NCI-H2196 treated with DMSO at 0.1 percent for 48 hours (cell line): ENCODE results near the gene NOS3.

Experiments used
- DNase-seq: peaks from one replicate; lab custom pipeline; 2025; ENCODE audit not compliant: unreplicated experiment; lab: John Stamatoyannopoulos, UW

Gene NOS3

GRCh38 chr7:151056666-151057505, 66.1 kb downstream of the NOS3 start:
- DNase-seq: no peak

- no peak for DNase-seq
These were observed 66.7 kb downstream of the NOS3 start, which contains the start of gene CDK5 for GRCh38 chr7:151057506-151057988. Gene CDK5 (minus strand): TSS chr7:151057897. CDS start chr7:151057848, 49 bp downstream.

- peak; percentile 88 for DNase-seq
These were observed 67.4 kb downstream of the NOS3 start for GRCh38 chr7:151057989-151058780.

- no peak for DNase-seq
These were observed 68.1 kb downstream of the NOS3 start for GRCh38 chr7:151058781-151059366.

GRCh38 chr7:151059367-151060112, 68.7 kb downstream of the NOS3 start, which contains the start of gene SLC4A2:
Gene SLC4A2 (plus strand): TSS chr7:151059589. CDS start chr7:151061988, 2,399 bp downstream.
- peak; percentile 7 for DNase-seq

GRCh38 chr7:151060113-151060415, 69.2 kb downstream of the NOS3 start:
- DNase-seq: no peak

GRCh38 chr7:151060416-151061212, 69.8 kb downstream of the NOS3 start:
- no peak for DNase-seq

- no peak for DNase-seq
These were observed 70.6 kb downstream of the NOS3 start for GRCh38 chr7:151061213-151062110.

- DNase-seq: no peak
These were observed 71.2 kb downstream of the NOS3 start for GRCh38 chr7:151062111-151062398.

GRCh38 chr7:151062399-151063211, 71.8 kb downstream of the NOS3 start:
- no peak for DNase-seq

- no peak for DNase-seq
These were observed 72.4 kb downstream of the NOS3 start for GRCh38 chr7:151063212-151063561.
